ENCODE data around the gene TNS1.

DNA sequence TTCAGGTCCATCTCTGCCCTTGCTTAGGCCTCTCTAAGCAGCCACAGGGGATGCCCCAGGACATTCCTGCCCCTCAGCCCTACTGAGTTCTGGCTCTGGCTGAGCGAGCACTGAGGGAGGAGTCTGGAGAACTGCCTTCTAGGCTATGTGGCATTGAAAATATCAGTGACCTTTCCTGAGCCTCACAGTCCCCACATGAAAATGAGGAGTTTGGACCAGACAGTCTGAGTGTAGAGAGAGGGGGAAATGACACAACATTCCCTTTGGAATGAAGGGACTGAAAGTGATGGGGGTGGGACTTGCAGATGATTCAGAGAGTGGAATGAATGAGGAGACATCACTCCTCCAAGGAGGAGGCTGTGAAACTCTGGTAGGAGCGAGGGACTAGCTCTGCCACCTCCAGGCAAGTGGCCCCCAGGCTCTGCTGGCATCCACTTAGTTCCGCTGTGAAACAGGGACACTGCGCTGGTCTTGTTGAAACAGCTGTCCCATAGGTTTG, 8.0 kb downstream of the TNS1 start:
- TF ChIP-seq FOXM1 (IDR thresholded peaks at IDR 0.05; ENCODE audit: borderline replicate concordance), result no peak
- TF ChIP-seq TARDBP (IDR thresholded peaks at IDR 0.05), result no peak
- no peak for TF ChIP-seq FOXA1 (IDR thresholded peaks at IDR 0.05)
- no peak for TF ChIP-seq NFRKB (IDR thresholded peaks at IDR 0.05)
- no peak for TF ChIP-seq LEF1 (IDR thresholded peaks at IDR 0.05; ENCODE audit: borderline replicate concordance)
- no peak for TF ChIP-seq BHLHE40 (IDR thresholded peaks at IDR 0.05; ENCODE audit: borderline replicate concordance)
- no peak for TF ChIP-seq SP1 (IDR thresholded peaks at IDR 0.05)
- no peak for TF ChIP-seq ZNF384 (IDR thresholded peaks at IDR 0.05)
- no peak for TF ChIP-seq FOXK2 (IDR thresholded peaks at IDR 0.05)
- TF ChIP-seq ARNT (IDR thresholded peaks at IDR 0.05), result no peak
- TF ChIP-seq SUZ12 (IDR thresholded peaks at IDR 0.05), result no peak
- TF ChIP-seq ELF4 (IDR thresholded peaks at IDR 0.05), result no peak
- no peak for TF ChIP-seq L3MBTL2 (conservative IDR thresholded peaks at IDR 0.05)
- no peak for TF ChIP-seq CTBP1 (IDR thresholded peaks at IDR 0.05; ENCODE audit: borderline replicate concordance)

Measured in HEK293T (cell line).